GF-D8 (cell line): ENCODE results near the gene ARFGEF3.
"Not testable (repeated sequence)": the region's sequence is repeated elsewhere in the genome, so short reads cannot be mapped to it uniquely, and the experiment has no call there.

ENCODE experiments used
- DNase-seq: peaks from one replicate; lab custom pipeline; 2025; lab: John Stamatoyannopoulos, UW

ARFGEF3 gene

DNA sequence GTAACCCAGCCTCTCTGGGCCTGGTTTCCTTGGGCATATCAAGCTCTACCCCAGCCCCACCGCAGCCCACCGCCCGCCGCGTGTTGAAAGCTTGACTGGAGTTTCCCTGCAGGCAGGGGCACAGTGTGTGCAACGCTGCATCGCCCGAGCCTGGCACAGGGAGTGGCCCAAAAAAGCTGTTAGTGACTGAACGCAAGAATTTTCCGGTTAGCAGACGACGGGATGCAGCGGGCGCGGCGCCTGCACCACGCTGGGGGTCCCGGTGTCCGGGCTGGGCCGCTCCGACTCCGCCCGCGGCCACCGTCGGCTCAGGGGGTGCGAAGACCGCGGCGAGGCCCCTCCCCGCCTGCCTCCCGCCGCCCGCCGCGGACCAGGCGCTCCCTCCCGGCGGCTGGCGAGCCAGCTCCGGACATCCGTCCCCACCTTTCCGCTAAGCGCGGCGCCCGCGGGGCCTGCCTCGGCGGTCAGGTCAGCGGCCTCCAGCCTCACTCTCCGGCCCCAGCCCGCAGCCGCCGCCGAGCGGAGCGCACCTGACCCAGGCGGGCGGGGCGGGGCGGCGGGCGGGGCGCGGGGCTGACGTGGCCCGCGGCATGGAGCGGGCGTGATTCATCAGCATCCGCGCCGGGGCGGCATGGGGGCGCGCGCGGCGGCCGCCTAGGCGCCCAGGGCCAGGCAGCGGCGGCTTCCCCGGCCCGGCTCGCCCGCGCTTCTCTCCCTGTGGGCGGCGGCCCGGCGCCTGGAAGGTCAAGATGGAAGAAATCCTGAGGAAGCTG lies at the start of gene ARFGEF3:
TSS of gene ARFGEF3 (plus strand) at position 602 of the 773 bp plus-strand sequence. CDS start at position 750, 148 bp downstream.
- DNase-seq = no peak

GRCh38 chr6:138113588-138114210 lies 48.0 kb upstream of the ARFGEF3 start:
- DNase-seq = no peak

GRCh38 chr6:138115201-138115600 lies 46.5 kb upstream of the ARFGEF3 start:
- no peak for DNase-seq

GRCh38 chr6:138115877-138116660 lies 45.7 kb upstream of the ARFGEF3 start:
- DNase-seq = peak; percentile 19

DNA sequence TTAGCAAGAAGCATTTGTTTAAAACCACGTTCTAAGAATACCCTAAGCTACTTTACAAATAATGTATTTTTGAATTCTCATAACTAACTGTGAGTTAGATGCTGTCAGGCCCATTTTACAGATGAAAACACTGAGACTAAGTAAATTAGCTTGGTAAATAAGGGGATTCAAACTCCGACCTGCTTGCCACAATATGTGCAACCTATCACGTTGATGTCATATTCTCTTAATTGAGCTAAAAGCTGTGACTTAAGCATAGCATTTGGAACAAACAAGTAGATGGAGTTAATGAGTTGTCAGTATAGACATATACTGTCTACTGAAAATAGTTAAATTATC lies 45.1 kb upstream of the ARFGEF3 start:
- DNase-seq = no peak

DNA sequence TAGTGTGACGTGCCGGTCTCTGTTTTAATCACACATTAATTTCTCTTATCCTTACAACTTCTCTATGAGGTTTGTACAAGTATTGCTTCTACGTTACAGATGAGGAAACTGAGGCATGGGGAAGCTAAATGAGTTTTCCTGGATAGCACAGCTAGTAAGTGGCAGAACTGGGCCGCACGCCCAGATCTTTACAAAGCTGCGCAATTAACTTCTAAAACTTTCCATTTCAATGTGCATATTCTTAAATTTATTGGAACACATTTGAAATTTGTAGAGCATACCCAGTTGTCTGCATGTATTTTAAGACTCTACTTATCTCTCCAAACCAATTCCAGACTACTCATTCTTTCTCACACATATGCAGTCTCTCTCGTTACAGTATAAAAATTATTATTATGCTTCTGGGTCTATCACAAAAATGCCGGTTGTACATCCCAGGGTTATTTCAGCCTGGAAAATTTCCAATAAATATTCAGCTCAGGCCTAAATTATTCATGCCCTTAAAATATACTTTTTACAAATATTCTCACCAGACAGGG lies 44.3 kb upstream of the ARFGEF3 start:
- DNase-seq = no peak

DNA sequence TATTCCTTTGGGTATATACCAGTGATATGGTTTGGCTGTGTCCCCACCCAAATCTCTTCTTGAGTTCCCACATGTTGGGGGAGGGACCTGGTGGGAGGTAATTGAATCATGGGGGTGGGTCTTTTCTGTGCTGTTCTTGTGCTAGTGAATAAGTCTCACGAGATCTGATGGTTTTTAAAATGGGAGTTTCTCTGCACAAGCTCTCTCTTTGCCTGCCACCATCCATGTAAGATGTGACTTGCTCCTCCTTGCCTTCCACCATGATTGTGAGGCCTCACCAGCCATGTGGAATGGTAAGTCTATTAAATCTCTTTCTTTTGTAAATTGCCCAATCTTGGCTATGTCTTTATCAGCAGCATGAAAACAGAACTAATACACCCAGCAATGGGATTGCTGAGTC lies 42.5 kb upstream of the ARFGEF3 start:
- DNase-seq = not testable (repeated sequence)

GRCh38 chr6:138119976-138120375 lies 41.8 kb upstream of the ARFGEF3 start:
- DNase-seq = no peak

GRCh38 chr6:138124096-138124495 lies 37.6 kb upstream of the ARFGEF3 start:
- no peak for DNase-seq

DNA sequence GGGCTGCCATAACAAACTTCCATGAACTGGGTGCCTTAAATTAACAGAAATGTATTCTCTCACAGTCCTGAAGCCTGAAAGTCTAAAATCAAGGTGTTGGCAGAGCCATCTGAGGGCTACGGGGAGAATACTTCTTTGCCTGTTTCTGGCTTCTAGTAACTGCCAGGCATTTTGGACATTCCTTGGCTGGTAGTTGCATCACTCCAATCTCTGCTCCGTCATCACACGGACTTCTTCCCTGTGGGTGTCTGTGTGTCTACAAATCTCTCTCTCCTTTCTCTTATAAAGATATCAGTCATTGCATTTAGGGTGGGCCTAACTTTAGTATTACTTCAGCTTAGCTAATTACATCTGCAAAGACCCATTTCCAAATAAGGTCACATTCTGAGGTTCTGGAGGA lies 33.6 kb upstream of the ARFGEF3 start:
- no peak for DNase-seq

- no peak for DNase-seq
Observed at GRCh38 chr6:138129190-138129589, 32.5 kb upstream of the ARFGEF3 start.

- DNase-seq = no peak
Observed at GRCh38 chr6:138142806-138143205, 18.9 kb upstream of the ARFGEF3 start.

GRCh38 chr6:138145402-138145801 lies 16.3 kb upstream of the ARFGEF3 start:
- no peak for DNase-seq

DNA sequence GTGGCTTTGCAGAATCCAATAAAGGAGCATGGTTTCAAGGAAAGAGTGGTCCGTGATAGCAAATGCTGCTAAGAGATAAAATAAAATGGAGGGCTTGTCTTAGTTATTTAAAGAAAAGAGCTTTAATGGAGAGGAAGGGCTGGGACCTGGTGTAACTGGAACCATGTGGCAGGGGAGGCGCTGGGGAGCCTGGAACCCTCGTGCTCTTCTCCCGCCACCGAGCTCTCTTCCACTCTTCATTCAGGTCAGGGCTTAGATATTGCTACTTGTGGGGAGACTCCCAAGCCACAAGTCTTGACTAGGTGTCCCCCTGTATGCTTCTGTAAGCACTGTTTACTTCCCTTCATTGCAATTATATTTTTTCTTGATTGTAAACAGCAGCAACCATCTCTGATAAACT lies 15.2 kb upstream of the ARFGEF3 start:
- no peak for DNase-seq

- DNase-seq = no peak
Observed at GRCh38 chr6:138155443-138155842, 6.3 kb upstream of the ARFGEF3 start.

DNA sequence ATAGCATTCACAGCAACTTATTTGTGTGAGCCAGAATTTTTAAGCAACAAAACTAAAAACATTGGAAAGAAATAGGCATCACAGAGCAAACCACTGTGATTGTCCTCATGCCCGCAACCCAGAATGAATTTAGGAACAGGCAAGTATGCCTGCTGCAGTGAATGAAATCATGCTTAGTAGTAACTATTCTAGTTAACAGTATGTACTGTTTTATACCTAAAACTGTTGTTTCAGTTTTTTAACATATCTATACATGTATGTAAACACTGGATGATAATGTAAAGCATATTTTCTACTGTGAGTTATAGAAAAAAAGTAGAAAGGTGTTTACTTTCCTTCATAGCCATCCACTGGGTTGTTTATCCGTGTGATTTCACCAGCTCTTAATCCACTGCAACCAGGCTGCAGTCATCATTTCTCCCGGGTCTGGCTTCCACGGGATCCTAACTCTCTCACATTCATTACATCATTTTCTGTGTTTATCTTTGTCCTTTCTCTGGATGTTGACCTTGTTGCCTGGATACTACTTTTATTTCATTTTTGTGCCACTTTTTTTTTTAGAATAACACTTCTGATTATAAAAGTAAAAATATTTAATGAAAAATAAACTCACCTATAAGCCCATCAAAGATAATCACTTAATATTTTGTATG lies 3.6 kb upstream of the ARFGEF3 start:
- no peak for DNase-seq

GRCh38 chr6:138159246-138159645 lies 2.5 kb upstream of the ARFGEF3 start:
- DNase-seq = no peak

- no peak for DNase-seq
Observed at GRCh38 chr6:138160329-138161087, 1.2 kb upstream of the ARFGEF3 start.

DNA sequence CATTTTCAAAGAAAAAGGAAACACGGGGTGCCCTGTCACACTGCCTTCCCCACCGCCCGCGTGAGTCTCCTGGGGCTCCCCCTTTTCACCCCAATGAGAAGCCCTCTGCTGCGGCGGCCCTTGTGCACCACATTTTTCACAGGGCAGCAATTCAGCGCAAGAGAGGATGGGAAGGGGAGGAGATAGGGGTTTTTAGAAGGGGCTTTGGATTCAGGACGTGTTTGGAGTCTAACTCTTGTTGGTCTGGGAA lies 726 bp upstream of the ARFGEF3 start:
- DNase-seq = no peak

DNA sequence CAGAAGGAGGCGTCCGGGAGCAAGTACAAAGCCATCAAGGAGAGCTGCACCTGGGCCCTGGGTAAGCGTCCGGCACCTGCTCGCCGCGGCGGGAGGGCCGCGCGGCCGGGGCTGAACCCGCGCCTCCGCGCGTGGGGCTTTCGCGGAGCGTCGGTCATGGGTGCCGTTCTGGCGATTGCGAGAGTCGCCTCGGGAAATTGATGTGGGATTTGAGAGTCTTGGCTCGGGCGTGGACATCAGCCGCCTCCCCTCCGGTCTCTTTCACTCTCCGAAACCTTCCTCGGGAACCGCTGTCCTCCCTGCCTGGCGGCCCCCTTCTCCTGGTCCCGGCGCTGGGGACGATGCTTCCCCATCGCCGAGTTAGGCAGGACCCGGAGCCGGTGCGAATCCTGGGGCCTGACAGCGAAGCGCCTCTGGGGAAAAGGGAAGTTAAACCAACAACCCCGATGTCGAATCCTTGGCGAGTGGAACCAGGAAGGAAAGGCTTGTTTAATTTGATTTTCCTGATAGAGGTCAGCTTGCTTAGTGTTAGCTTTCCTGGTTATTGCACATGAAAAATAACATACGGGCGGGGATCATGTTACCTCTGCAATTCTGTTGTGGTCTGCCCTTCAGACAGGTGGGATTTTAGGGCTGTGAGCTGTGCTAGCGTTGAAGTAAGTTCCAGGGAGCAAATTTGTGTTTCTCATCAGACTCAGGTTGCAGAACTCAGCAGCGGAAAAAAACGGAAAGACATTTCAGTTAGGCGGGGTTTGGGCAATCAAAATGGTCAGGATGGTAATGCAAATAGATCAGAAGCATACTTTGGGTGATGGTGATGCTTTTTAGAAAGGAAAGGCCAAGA lies 594 bp downstream of the ARFGEF3 start:
- DNase-seq = no peak
